Measurements from ENCODE around the gene TRMT2A. TPM values are rescaled to one million over a fixed set of nuclear protein-coding genes. Genes with fewer than 3 reads are reported as not detected.

The TRMT2A gene
- total and polyA plus RNA-seq, 2 of the 8 experiments (the other 6 are each of a cell fraction or from before 2014, with no cell fraction given) = 44.9 to 50.3 TPM

GRCh38 chr22:20107471-20107901 is 9.5 kb downstream of the TRMT2A start (continued):
- TF ChIP-seq CHD7 (IDR thresholded peaks at IDR 0.05; ENCODE audit: insufficient replicate concordance, low read length) (no peak), CBX5 (IDR thresholded peaks at IDR 0.05; ENCODE audit: low read depth, low read length) (no peak), ZNF274 (IDR thresholded peaks at IDR 0.05; ENCODE audit: borderline replicate concordance, extremely low read depth, low read length) (no peak), EGR1 (IDR thresholded peaks at IDR 0.05; ENCODE audit: borderline replicate concordance, low read depth, low read length) (no peak), CHD2 (IDR thresholded peaks at IDR 0.05; ENCODE audit: low read length) (no peak), YY1 (IDR thresholded peaks at IDR 0.05; ENCODE audit: low read depth, low read length) (no peak), SP4 (IDR thresholded peaks at IDR 0.05; ENCODE audit: low read length) (no peak), SP1 (IDR thresholded peaks at IDR 0.05; ENCODE audit: low read depth, low read length) (no peak)
